Fibroblast of lung (primary cell): ENCODE measurements around the gene FZD4. TPM values are rescaled to one million over a fixed set of nuclear protein-coding genes. Genes with fewer than 3 reads are reported as not detected.

Experiments used
- DNase-seq, 2 donors: peaks; one replicate each; pipeline versions ENCODE4 v3.0.0 to v3.0.0-alpha.2; 2010; ENCODE audit warnings: low read depth in 2 of 2
- H2AFZ ChIP-seq: 2 replicates; pipeline ENCODE4 v1.5.1; 2012; ENCODE audit warnings: low read length, control low read depth, inconsistent platforms
- H3K27ac ChIP-seq: 2 replicates; pipeline ENCODE4 v1.5.1; 2011; ENCODE audit warnings: low read length, control low read depth; ENCODE audit not compliant: insufficient read depth
- H3K27me3 ChIP-seq: 2 replicates; pipeline ENCODE4 v1.5.1; 2011; ENCODE audit warnings: mild to moderate bottlenecking, low read length; ENCODE audit not compliant: control insufficient read depth, insufficient read depth
- H3K36me3 ChIP-seq: 2 replicates; pipeline ENCODE4 v1.5.1; 2011; ENCODE audit warnings: low read length; ENCODE audit not compliant: control insufficient read depth, insufficient read depth
- H3K4me1 ChIP-seq: 2 replicates; pipeline ENCODE4 v1.5.1; 2011; ENCODE audit warnings: low read length; ENCODE audit not compliant: control insufficient read depth, insufficient read depth; ENCODE audit errors: extremely low read depth
- H3K4me2 ChIP-seq: 2 replicates; pipeline ENCODE4 v1.5.1; 2011; ENCODE audit warnings: low read length, control low read depth; ENCODE audit not compliant: insufficient read depth; ENCODE audit errors: extremely low read depth
- H3K4me3 ChIP-seq, 4 experiments: fragments of 200-600 bp in 1 of 4; sonication (generic) in 1 of 4; replicated peaks in 1 of 4; 2 replicates each; pipeline ENCODE4 v1.5.1; 2011 to 2016; ENCODE audit warnings: low read length in 4 of 4, low read depth in 3 of 4, mild to moderate bottlenecking in 3 of 4, control low read depth in 2 of 4, inconsistent platforms in 1 of 4, mixed read lengths in 1 of 4; ENCODE audit not compliant: insufficient read depth in 1 of 4; ENCODE audit errors: control extremely low read depth in 1 of 4
- H3K79me2 ChIP-seq: 2 replicates; pipeline ENCODE4 v1.5.1; 2012; ENCODE audit warnings: mild to moderate bottlenecking, low read length, inconsistent platforms; ENCODE audit not compliant: control insufficient read depth, insufficient read depth
- H3K9ac ChIP-seq: 2 replicates; pipeline ENCODE4 v1.5.1; 2011; ENCODE audit warnings: mild to moderate bottlenecking, low read length, control low read depth; ENCODE audit not compliant: insufficient read depth
- H3K9me3 ChIP-seq: 2 replicates; pipeline ENCODE4 v1.5.1; 2012; ENCODE audit warnings: low read depth, low read length; ENCODE audit not compliant: control insufficient read depth, insufficient read depth
- H4K20me1 ChIP-seq: 2 replicates; pipeline ENCODE4 v1.5.1; 2011; ENCODE audit warnings: low read length; ENCODE audit not compliant: control insufficient read depth, insufficient read depth; ENCODE audit errors: extremely low read depth
- CTCF ChIP-seq, 2 donors: IDR thresholded peaks in 1 of 2; conservative IDR thresholded peaks in 1 of 2; 1 replicate in 1 of 2; 2 replicates in 1 of 2; pipeline ENCODE4 v1.5.1; 2011 to 2012; ENCODE audit warnings: low read length in 2 of 2, control low read depth in 1 of 2, inconsistent platforms in 1 of 2, low read depth in 1 of 2, mild to moderate bottlenecking in 1 of 2
- EZH2 ChIP-seq: IDR thresholded peaks from 2 replicates; pipeline ENCODE4 v1.5.1; 2012; ENCODE audit warnings: low read length, control low read depth, mild to moderate bottlenecking; ENCODE audit errors: missing control alignments
- polyA plus RNA-seq, 2 donors: library from polyadenylated mRNA; depleted of rRNA in 1 of 2; stranded (reverse) in 1 of 2; unstranded in 1 of 2; fragments of >200 nt; gene quantifications; 2 replicates each; pipeline ENCODE4 v1.2.1, GENCODE V29; 2011 to 2012; ENCODE audit warnings: missing spikeins in 1 of 2
- total RNA-seq: library from RNA; depleted of rRNA; stranded (reverse); fragments of >200 nt; gene quantifications from 2 replicates; pipeline ENCODE4 v1.2.1, GENCODE V29; 2014

FZD4 gene
- total and polyA plus RNA-seq, 2 donors (not counting 1 experiment from before 2014, with no cell fraction given) = 15.7 to 17.8 TPM

GRCh38 chr11:86902345-86902744, 52.9 kb downstream of the FZD4 start:
- Histone ChIP-seq H3K9ac (no peak overlapping the region), H3K79me2 (no peaks in the 10 kb centered on the region), H3K36me3 (no peaks in the 10 kb centered on the region), H2AFZ (no peak overlapping the region), H3K4me3 (no peak overlapping the region), H3K27ac (no peak overlapping the region), H3K4me1 (no peaks in the 10 kb centered on the region), H3K27me3 (no peaks in the 10 kb centered on the region), H3K4me2 (no peak overlapping the region), H3K9me3 (no peaks in the 10 kb centered on the region), H4K20me1 (no peaks in the 10 kb centered on the region)
- no peak for TF ChIP-seq EZH2
- no peak for TF ChIP-seq CTCF (conservative IDR thresholded peaks at IDR 0.05 in 1 of 2, IDR thresholded peaks at IDR 0.05 in 1 of 2; ENCODE audit: low read depth in 1 of 2, low read length in 2 of 2)
- no peak for DNase-seq

DNA sequence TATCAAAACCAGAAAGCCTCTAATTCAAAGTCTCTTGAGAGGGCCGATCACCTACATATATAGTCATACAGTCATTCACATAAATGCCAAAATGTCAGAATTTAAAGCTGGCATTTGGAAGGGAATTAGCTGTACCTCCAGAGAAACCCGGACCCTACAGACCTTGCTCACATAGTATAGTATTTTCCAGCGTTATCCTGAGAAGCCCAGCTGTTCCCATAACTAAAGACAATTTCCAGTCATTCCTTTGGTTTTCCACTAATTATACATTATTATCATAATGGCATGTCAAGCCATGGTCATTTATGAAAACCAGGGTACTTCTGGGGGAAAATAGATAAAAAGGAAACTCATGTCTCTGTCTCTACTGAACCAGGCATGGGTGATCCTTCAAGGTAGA, 53.6 kb downstream of the FZD4 start:
- Histone ChIP-seq H2AFZ (no peak overlapping the region), H3K27me3 (no peaks in the 10 kb centered on the region), H3K4me2 (no peak overlapping the region), H3K79me2 (no peaks in the 10 kb centered on the region), H3K4me1 (peaks cover 3% of the 10 kb centered on the region), H3K27ac (no peak overlapping the region), H3K9ac (no peak overlapping the region), H3K36me3 (no peaks in the 10 kb centered on the region), H3K9me3 (no peaks in the 10 kb centered on the region), H3K4me3 (no peak overlapping the region), H4K20me1 (no peaks in the 10 kb centered on the region)
- TF ChIP-seq CTCF (conservative IDR thresholded peaks at IDR 0.05 in 1 of 2, IDR thresholded peaks at IDR 0.05 in 1 of 2; ENCODE audit: low read depth in 1 of 2, low read length in 2 of 2) (no peak), EZH2 (no peak)
- DNase-seq = no peak

DNA sequence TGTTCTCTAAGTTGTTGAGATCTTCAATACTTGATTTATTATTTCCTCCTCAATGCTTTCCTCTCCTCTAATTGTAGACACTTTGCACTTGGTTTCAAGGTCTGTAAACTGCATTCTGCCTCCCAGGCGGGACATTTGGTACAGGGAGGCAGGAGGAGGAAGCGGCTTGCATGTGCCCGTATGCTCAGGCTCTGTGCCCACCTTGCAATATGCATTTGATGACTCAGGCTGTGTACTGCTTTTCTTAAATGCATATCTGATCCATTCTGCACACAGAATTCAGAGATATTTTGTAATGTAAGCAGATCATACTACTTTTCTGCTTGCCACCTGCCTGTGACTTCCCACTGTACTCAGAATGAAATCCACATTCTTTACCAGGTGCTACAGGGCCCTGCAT, 55.0 kb downstream of the FZD4 start:
- H3K36me3 ChIP-seq = no peaks in the 10 kb centered on the region
- no peak for DNase-seq
- H3K4me2 ChIP-seq = no peak overlapping the region
- H3K27me3 ChIP-seq = no peaks in the 10 kb centered on the region
- no peak for TF ChIP-seq CTCF (conservative IDR thresholded peaks at IDR 0.05 in 1 of 2, IDR thresholded peaks at IDR 0.05 in 1 of 2; ENCODE audit: low read depth in 1 of 2, low read length in 2 of 2)
- no peak for TF ChIP-seq EZH2
- H2AFZ ChIP-seq = no peak overlapping the region
- no peaks in the 10 kb centered on the region for H4K20me1 ChIP-seq
- no peak overlapping the region for H3K4me3 ChIP-seq
- no peaks in the 10 kb centered on the region for H3K79me2 ChIP-seq
- H3K9ac ChIP-seq = no peak overlapping the region
- H3K9me3 ChIP-seq = no peaks in the 10 kb centered on the region
- no peak overlapping the region for H3K27ac ChIP-seq
- H3K4me1 ChIP-seq = peaks cover 3% of the 10 kb centered on the region
